ENCODE measurements around the gene COL20A1. TPM values are rescaled to one million over a fixed set of nuclear protein-coding genes. Genes with fewer than 3 reads are reported as not detected.

COL20A1 gene
- total and polyA plus RNA-seq, 2 of the 13 experiments (the other 11 are each of a cell fraction or from before 2014, with no cell fraction given) = not detected

DNA sequence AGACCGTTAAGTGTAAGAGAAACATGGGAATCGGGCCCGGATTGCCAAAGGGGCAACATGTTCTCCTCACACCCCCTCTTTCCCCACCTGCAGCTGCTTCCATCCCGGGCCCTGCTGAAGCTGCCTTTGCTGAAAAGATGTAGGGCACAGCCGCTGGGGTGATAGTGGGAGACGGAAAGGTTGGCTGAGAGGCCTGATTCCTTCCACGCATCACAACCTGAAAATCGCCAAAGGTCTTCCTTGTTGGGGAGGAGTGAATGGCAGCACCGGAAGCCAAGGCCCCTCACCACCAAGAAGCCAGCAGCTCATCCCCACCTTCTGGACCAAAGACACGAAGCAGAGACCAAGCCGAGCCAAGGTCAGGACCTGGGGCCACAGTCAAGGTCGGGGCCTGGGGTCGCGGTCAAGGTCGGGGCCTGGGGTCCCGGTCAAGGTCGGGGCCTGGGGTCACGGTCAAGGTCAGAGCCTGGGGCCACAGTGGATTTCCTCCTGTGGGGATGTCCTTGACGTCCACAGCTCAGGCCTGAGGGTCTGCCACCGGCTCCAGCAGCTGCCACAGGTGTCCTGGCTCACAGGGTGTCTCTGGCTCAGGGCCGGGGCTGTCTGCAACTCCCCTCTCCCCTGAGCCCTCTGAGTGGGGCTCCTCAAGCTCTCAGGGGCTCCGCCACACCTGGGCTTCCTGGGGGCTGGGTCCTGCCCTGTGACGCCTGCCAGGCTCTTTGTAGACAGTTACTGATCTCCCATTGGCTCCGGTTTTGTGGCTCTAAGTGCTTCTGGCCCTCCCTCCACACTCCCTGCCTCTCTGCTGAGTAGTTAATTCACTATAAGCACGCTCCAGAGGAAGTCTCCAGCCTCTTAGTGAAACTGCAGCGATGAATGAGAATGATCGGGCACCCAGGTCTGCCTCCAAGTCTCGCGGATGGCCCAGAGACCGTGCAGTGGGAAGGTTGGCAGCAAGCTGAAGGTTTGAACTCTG, 73.7 kb downstream of the COL20A1 start (continued):
- TF ChIP-seq, protein P1, sequence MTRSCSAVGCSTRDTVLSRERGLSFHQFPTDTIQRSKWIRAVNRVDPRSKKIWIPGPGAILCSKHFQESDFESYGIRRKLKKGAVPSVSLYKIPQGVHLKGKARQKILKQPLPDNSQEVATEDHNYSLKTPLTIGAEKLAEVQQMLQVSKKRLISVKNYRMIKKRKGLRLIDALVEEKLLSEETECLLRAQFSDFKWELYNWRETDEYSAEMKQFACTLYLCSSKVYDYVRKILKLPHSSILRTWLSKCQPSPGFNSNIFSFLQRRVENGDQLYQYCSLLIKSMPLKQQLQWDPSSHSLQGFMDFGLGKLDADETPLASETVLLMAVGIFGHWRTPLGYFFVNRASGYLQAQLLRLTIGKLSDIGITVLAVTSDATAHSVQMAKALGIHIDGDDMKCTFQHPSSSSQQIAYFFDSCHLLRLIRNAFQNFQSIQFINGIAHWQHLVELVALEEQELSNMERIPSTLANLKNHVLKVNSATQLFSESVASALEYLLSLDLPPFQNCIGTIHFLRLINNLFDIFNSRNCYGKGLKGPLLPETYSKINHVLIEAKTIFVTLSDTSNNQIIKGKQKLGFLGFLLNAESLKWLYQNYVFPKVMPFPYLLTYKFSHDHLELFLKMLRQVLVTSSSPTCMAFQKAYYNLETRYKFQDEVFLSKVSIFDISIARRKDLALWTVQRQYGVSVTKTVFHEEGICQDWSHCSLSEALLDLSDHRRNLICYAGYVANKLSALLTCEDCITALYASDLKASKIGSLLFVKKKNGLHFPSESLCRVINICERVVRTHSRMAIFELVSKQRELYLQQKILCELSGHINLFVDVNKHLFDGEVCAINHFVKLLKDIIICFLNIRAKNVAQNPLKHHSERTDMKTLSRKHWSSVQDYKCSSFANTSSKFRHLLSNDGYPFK (CRISPR knock-in tag; IDR thresholded peaks at IDR 0.05; ENCODE audit: borderline replicate concordance) = no peak
- TF ChIP-seq, protein P2, sequence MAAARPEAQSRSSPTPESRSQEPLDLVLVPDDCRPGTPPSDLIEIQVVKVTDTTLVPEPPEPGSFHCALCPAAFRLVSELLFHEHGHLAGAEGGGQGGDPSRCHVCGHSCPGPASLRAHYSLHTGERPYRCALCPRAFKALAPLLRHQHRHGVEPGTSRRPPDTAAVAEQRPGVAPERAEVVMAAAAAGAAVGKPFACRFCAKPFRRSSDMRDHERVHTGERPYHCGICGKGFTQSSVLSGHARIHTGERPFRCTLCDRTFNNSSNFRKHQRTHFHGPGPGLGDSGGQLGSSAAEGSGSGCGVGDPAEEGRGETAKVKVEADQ (CRISPR knock-in tag; IDR thresholded peaks at IDR 0.05; ENCODE audit: borderline replicate concordance) = no peak
- no peak for TF ChIP-seq ZNF33B (CRISPR knock-in tag; IDR thresholded peaks at IDR 0.05)
- no peak for TF ChIP-seq CBX2 (IDR thresholded peaks at IDR 0.05; ENCODE audit: low read depth, low read length)
- TF ChIP-seq CBX2 (CRISPR knock-in tag; IDR thresholded peaks at IDR 0.05; ENCODE audit: low read depth) = 0 out of 2 replicates have a peak, but pooled peaks have one; percentile 22
- no peak for TF ChIP-seq ZNF501 (CRISPR knock-in tag; IDR thresholded peaks at IDR 0.05)
- TF ChIP-seq SAP130 (CRISPR knock-in tag; IDR thresholded peaks at IDR 0.05; ENCODE audit: low read depth) = no peak
- TF ChIP-seq SOX5 (CRISPR knock-in tag; IDR thresholded peaks at IDR 0.05; ENCODE audit: borderline replicate concordance) = no peak
- no peak for TF ChIP-seq ZNF839 (CRISPR knock-in tag; IDR thresholded peaks at IDR 0.05; ENCODE audit: borderline replicate concordance)
- no peak for TF ChIP-seq ZNF564 (CRISPR knock-in tag; IDR thresholded peaks at IDR 0.05)
- no peak for TF ChIP-seq ZNF225 (CRISPR knock-in tag; IDR thresholded peaks at IDR 0.05)
- TF ChIP-seq, protein P3, sequence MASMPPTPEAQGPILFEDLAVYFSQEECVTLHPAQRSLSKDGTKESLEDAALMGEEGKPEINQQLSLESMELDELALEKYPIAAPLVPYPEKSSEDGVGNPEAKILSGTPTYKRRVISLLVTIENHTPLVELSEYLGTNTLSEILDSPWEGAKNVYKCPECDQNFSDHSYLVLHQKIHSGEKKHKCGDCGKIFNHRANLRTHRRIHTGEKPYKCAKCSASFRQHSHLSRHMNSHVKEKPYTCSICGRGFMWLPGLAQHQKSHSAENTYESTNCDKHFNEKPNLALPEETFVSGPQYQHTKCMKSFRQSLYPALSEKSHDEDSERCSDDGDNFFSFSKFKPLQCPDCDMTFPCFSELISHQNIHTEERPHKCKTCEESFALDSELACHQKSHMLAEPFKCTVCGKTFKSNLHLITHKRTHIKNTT (CRISPR knock-in tag; IDR thresholded peaks at IDR 0.05) = no peak
- TF ChIP-seq, protein P4, sequence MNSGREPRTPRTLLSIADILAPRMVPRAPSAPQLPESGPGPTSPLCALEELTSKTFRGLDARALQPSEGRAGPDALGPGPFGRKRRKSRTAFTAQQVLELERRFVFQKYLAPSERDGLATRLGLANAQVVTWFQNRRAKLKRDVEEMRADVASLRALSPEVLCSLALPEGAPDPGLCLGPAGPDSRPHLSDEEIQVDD (CRISPR knock-in tag; IDR thresholded peaks at IDR 0.05; ENCODE audit: borderline replicate concordance) = no peak
- no peak for TF ChIP-seq ZNF775 (CRISPR knock-in tag; IDR thresholded peaks at IDR 0.05; ENCODE audit: borderline replicate concordance)
- no peak for TF ChIP-seq ZNF766 (CRISPR knock-in tag; IDR thresholded peaks at IDR 0.05; ENCODE audit: borderline replicate concordance)
- TF ChIP-seq, protein P5, sequence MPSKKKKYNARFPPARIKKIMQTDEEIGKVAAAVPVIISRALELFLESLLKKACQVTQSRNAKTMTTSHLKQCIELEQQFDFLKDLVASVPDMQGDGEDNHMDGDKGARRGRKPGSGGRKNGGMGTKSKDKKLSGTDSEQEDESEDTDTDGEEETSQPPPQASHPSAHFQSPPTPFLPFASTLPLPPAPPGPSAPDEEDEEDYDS (CRISPR knock-in tag; IDR thresholded peaks at IDR 0.05) = no peak
- TF ChIP-seq RFX5 (IDR thresholded peaks at IDR 0.05; ENCODE audit: low read depth, low read length) = no peak
- TF ChIP-seq ETV5 (CRISPR knock-in tag; IDR thresholded peaks at IDR 0.05; ENCODE audit: borderline replicate concordance) = no peak
- TF ChIP-seq NCOR1 (IDR thresholded peaks at IDR 0.05; ENCODE audit: borderline replicate concordance, low read length) = peak; percentile 72; the same call in 1 of the 2 replicates
- TF ChIP-seq, protein P6, sequence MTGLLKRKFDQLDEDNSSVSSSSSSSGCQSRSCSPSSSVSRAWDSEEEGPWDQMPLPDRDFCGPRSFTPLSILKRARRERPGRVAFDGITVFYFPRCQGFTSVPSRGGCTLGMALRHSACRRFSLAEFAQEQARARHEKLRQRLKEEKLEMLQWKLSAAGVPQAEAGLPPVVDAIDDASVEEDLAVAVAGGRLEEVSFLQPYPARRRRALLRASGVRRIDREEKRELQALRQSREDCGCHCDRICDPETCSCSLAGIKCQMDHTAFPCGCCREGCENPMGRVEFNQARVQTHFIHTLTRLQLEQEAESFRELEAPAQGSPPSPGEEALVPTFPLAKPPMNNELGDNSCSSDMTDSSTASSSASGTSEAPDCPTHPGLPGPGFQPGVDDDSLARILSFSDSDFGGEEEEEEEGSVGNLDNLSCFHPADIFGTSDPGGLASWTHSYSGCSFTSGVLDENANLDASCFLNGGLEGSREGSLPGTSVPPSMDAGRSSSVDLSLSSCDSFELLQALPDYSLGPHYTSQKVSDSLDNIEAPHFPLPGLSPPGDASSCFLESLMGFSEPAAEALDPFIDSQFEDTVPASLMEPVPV (CRISPR knock-in tag; IDR thresholded peaks at IDR 0.05) = no peak
